Activated CD4-positive, CD25-positive, alpha-beta regulatory T cell treated with anti-CD3 and anti-CD28 coated beads, Interleukin-2, amount 50 U/mL, for 16 hours (primary cell): ENCODE results near the gene MYO18B.

Source experiments
- DNase-seq: peaks from one replicate; pipeline ENCODE4 v3.0.0-alpha.2; 2020; ENCODE audit warnings: low read depth, low spot score

MYO18B gene

GRCh38 chr22:25847451-25847850 is 105.5 kb downstream of the MYO18B start:
- DNase-seq, result no peak

GRCh38 chr22:25848954-25849353 is 107.0 kb downstream of the MYO18B start:
- DNase-seq, result no peak

GRCh38 chr22:25849522-25849921 is 107.5 kb downstream of the MYO18B start:
- no peak for DNase-seq

- DNase-seq, result no peak
Observed at GRCh38 chr22:25852223-25852622, 110.2 kb downstream of the MYO18B start.

GRCh38 chr22:25853078-25853477 is 111.1 kb downstream of the MYO18B start:
- no peak for DNase-seq

- DNase-seq, result no peak
Observed at GRCh38 chr22:25853501-25854284, 111.7 kb downstream of the MYO18B start.

GRCh38 chr22:25869771-25870170 is 127.8 kb downstream of the MYO18B start:
- DNase-seq, result no peak

- no peak for DNase-seq
Observed at GRCh38 chr22:25874327-25874726, 132.3 kb downstream of the MYO18B start.

- DNase-seq, result no peak
Observed at GRCh38 chr22:25875461-25875860, 133.5 kb downstream of the MYO18B start.

GRCh38 chr22:25876871-25877270 is 134.9 kb downstream of the MYO18B start:
- DNase-seq, result no peak

GRCh38 chr22:25878933-25879332 is 136.9 kb downstream of the MYO18B start:
- no peak for DNase-seq

GRCh38 chr22:25880524-25880923 is 138.5 kb downstream of the MYO18B start:
- DNase-seq, result no peak

- no peak for DNase-seq
Observed at GRCh38 chr22:25881210-25881755, 139.3 kb downstream of the MYO18B start.

- no peak for DNase-seq
Observed at GRCh38 chr22:25882360-25882759, 140.4 kb downstream of the MYO18B start.

GRCh38 chr22:25883482-25884033 is 141.6 kb downstream of the MYO18B start:
- DNase-seq, result no peak

GRCh38 chr22:25884121-25884520 is 142.1 kb downstream of the MYO18B start:
- no peak for DNase-seq

GRCh38 chr22:25888399-25889054 is 146.5 kb downstream of the MYO18B start:
- no peak for DNase-seq

- DNase-seq, result no peak
Observed at GRCh38 chr22:25890651-25891050, 148.7 kb downstream of the MYO18B start.

- no peak for DNase-seq
Observed at GRCh38 chr22:25892678-25893077, 150.7 kb downstream of the MYO18B start.

- no peak for DNase-seq
Observed at GRCh38 chr22:25895678-25896077, 153.7 kb downstream of the MYO18B start.

- no peak for DNase-seq
Observed at GRCh38 chr22:25896098-25896497, 154.1 kb downstream of the MYO18B start.

- DNase-seq, result no peak
Observed at GRCh38 chr22:25896592-25896991, 154.6 kb downstream of the MYO18B start.
